HEK293 (cell line): Measurements from ENCODE around the gene KLHL6.

Experiments
- ATF2 ChIP-seq: fragments of 450-650 bp; formaldehyde crosslinking; IDR thresholded peaks from 2 replicates; pipeline ENCODE4 v1.5.1; 2016; ENCODE audit warnings: missing biosample characterization, missing genetic modification characterization, low read depth
- CTCF ChIP-seq: fragments of 450-650 bp; formaldehyde crosslinking; IDR thresholded peaks from 2 replicates; pipeline ENCODE4 v1.5.1; 2016; ENCODE audit warnings: missing biosample characterization, missing genetic modification characterization
- KLF8 ChIP-seq: fragments of 450-650 bp; formaldehyde crosslinking; IDR thresholded peaks from 2 replicates; pipeline ENCODE4 v1.5.1; 2016; ENCODE audit warnings: missing biosample characterization, missing genetic modification characterization
- MYNN ChIP-seq: fragments of 450-650 bp; formaldehyde crosslinking; IDR thresholded peaks from 2 replicates; pipeline ENCODE4 v1.5.1; 2016; ENCODE audit warnings: missing biosample characterization, missing genetic modification characterization, borderline replicate concordance
- PATZ1 ChIP-seq: fragments of 450-650 bp; formaldehyde crosslinking; IDR thresholded peaks from 2 replicates; pipeline ENCODE4 v1.5.1; 2016; ENCODE audit warnings: missing biosample characterization, missing genetic modification characterization
- SALL2 ChIP-seq: fragments of 450-650 bp; formaldehyde crosslinking; IDR thresholded peaks from 2 replicates; pipeline ENCODE4 v1.5.0; 2017; ENCODE audit warnings: missing biosample characterization, mild to moderate bottlenecking, missing genetic modification characterization, borderline replicate concordance
- YY1 ChIP-seq: fragments of 450-650 bp; formaldehyde crosslinking; IDR thresholded peaks from 2 replicates; pipeline ENCODE4 v1.5.1; 2018; ENCODE audit warnings: missing biosample characterization, missing genetic modification characterization
- ZBTB21 ChIP-seq: fragments of 450-650 bp; formaldehyde crosslinking; IDR thresholded peaks from 2 replicates; pipeline ENCODE4 v1.5.1; 2017; ENCODE audit warnings: missing biosample characterization, missing genetic modification characterization
- ZNF184 ChIP-seq: fragments of 450-650 bp; IDR thresholded peaks from 2 replicates; pipeline ENCODE4 v1.5.1; 2018; ENCODE audit warnings: missing biosample characterization, mild to moderate bottlenecking, missing genetic modification characterization
- ZNF404 ChIP-seq: fragments of 450-650 bp; formaldehyde crosslinking; IDR thresholded peaks from 2 replicates; pipeline ENCODE4 v1.5.1; 2017; ENCODE audit warnings: missing biosample characterization, missing genetic modification characterization
- ZNF571 ChIP-seq: fragments of 450-650 bp; formaldehyde crosslinking; IDR thresholded peaks from 2 replicates; pipeline ENCODE4 v1.5.0; 2017; ENCODE audit warnings: missing biosample characterization, missing genetic modification characterization
- ZNF785 ChIP-seq: fragments of 450-650 bp; formaldehyde crosslinking; IDR thresholded peaks from 2 replicates; pipeline ENCODE4 v1.5.1; 2016; ENCODE audit warnings: missing biosample characterization, missing genetic modification characterization
- ZSCAN30 ChIP-seq: fragments of 450-650 bp; IDR thresholded peaks from 2 replicates; pipeline ENCODE4 v1.5.1; 2018; ENCODE audit warnings: missing biosample characterization, mild to moderate bottlenecking, missing genetic modification characterization, moderate library complexity
- ZSCAN4 ChIP-seq: fragments of 450-650 bp; formaldehyde crosslinking; IDR thresholded peaks from 2 replicates; pipeline ENCODE4 v1.5.1; 2017; ENCODE audit warnings: missing biosample characterization, missing genetic modification characterization

GRCh38 chr3:183490653-183491052 is 64.9 kb downstream of the KLHL6 start:
- TF ChIP-seq ZBTB21 (tag by site-specific recombination) (no peak), ZSCAN30 (tag by site-specific recombination) (no peak), CTCF (tag by site-specific recombination) (no peak), YY1 (tag by site-specific recombination) (no peak), SALL2 (tag by site-specific recombination) (no peak), PATZ1 (tag by site-specific recombination) (no peak), ZNF404 (tag by site-specific recombination) (no peak), ZSCAN4 (tag by site-specific recombination) (no peak), ATF2 (tag by site-specific recombination) (no peak), ZNF571 (tag by site-specific recombination) (no peak), KLF8 (no peak), ZNF785 (tag by site-specific recombination) (no peak), ZNF184 (no peak), MYNN (no peak)
